T47D (cell line): Measurements from ENCODE around the gene LRTM2.

ENCODE experiments used
- DNase-seq, 2 experiments: peaks; one replicate each; pipeline versions ENCODE4 v3.0.0 to v3.0.0-alpha.2; 2011 to 2012; ENCODE audit warnings: low read depth in 1 of 2, low spot score in 1 of 2
- JUND ChIP-seq: IDR thresholded peaks from 2 replicates; pipeline ENCODE4 v1.6.1; 2012; ENCODE audit warnings: low read depth
- in situ Hi-C: cut with HindIII; loops from 2 replicates; pipeline ENCODE4 v1.10.0; 2016; ENCODE audit warnings: low sequenced_read_pairs, low pct_unique_long_range_greater_than_20kb

Gene LRTM2

DNA sequence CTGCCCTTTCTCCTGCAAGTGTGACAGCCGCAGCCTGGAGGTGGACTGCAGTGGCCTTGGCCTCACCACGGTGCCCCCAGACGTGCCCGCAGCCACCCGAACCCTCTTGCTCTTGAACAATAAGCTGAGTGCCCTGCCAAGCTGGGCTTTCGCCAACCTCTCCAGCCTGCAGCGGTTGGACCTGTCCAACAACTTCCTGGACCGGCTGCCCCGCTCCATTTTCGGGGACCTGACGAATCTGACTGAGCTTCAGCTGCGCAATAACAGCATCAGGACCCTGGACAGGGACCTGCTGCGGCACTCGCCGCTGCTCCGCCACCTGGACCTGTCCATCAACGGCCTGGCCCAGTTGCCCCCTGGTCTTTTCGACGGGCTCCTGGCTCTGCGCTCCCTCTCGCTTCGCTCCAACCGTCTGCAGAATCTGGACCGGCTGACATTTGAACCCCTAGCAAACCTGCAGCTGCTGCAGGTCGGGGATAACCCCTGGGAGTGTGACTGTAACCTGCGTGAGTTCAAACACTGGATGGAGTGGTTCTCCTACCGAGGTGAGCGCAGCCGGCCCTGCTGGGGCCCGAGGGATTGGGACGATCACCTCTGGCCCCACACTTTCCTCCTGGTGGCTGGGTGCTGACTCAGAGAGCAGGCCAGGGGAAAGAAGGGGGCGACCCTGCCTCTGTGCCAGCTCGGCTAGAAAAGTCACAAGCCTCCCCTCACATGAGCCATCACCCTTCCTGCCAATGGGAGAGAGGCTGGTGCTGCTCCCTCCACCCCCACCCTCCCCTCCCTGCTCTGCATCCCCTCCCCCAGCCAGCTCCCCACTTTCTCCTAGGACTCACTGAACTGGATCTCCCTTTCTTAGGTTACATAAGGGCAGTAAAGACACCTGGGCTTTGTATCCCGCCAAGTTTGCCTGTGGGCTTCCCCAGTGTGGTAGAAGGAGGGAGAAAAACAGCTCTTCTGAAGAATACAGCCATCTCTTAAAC lies 10.9 kb downstream of the LRTM2 start:
- in situ Hi-C loops: no loop called here
- TF ChIP-seq JUND: no peak
- DNase-seq: peak; percentile 94 to 96

DNA sequence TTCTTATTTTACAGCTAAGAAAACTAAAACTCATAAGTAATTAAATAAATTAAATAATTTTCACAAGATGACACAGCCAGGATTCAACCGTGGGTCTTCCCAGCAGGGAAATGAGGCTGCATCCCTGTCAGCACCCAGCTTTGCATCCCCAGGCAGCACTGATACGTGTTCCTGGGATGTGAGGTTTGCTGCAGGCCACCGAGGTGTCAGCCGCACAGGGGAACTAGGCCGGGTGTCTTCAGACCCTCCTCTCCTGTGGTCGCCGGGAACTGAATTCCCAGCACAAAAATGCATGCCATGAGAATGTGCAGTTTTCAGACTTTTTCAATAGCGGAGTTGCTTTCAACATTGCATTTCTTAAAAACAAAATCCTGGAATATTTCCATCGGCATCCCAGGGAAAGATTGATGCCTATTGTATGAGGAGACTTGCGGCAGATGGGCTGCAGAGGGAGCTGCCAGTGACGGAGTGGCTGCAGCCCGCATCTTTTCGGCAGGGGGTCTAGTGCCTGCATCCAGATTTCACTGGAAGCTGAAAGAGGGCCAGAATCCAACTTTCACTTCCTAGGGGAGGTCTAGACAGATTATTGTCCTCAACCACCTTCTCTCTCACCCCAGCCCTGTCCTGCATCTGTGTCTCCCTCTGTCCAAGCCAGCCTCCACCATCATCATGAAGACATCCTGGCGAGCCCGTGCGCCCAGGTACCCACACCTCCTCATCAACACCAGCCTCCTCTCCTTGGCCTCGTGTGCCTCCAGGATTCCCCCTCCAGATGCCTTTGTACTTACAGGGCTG lies 12.6 kb downstream of the LRTM2 start:
- DNase-seq: no peak
- TF ChIP-seq JUND: no peak
- in situ Hi-C loops: no loop called here

DNA sequence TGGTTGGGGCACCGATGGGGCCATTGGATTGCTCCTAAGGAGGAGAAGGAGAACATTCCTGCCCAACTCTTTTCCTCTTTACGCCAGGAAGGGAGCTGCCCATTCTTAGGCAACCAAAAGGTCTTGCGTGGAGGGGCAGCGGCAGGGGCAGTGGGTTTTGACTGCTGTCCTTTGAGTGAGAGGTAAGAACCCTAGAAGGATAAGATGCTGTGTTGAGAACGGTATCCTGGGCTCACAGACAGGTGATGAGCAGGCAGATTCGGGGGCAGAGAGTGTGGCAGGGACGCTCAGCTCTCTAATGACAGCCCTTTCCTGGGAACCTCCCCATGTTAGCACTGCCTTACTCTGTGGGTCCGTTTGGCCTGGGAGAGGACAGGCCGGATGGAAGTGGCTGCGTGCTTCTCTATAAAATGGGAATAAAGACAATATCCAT lies 13.2 kb downstream of the LRTM2 start:
- DNase-seq: no peak
- no peak for TF ChIP-seq JUND
- in situ Hi-C loops: no loop called here

DNA sequence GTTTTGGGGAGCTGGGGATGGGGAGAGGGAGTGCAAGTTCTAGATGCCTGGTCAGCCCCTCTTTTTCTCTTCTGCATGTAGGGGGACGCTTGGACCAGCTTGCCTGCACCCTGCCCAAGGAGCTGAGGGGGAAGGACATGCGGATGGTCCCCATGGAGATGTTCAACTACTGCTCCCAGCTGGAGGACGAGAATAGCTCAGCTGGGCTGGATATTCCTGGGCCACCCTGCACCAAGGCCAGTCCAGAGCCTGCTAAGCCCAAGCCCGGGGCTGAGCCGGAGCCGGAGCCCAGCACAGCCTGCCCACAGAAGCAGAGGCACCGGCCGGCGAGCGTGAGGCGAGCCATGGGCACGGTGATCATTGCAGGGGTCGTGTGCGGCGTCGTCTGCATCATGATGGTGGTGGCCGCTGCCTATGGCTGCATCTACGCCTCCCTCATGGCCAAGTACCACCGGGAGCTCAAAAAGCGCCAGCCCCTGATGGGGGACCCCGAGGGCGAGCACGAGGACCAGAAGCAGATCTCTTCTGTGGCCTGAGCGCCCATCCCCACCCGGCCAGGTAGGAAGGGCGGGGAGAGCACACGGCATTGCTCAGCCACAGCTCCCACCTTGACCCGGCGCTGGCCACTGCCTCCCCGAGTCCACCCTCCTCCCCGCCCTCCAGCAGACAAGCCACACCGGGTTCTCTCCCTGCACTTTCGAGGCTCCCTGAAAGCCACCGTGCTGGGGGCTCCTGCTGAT lies 14.0 kb downstream of the LRTM2 start:
- no peak for DNase-seq
- no peak for TF ChIP-seq JUND
- in situ Hi-C loops: no loop called here

DNA sequence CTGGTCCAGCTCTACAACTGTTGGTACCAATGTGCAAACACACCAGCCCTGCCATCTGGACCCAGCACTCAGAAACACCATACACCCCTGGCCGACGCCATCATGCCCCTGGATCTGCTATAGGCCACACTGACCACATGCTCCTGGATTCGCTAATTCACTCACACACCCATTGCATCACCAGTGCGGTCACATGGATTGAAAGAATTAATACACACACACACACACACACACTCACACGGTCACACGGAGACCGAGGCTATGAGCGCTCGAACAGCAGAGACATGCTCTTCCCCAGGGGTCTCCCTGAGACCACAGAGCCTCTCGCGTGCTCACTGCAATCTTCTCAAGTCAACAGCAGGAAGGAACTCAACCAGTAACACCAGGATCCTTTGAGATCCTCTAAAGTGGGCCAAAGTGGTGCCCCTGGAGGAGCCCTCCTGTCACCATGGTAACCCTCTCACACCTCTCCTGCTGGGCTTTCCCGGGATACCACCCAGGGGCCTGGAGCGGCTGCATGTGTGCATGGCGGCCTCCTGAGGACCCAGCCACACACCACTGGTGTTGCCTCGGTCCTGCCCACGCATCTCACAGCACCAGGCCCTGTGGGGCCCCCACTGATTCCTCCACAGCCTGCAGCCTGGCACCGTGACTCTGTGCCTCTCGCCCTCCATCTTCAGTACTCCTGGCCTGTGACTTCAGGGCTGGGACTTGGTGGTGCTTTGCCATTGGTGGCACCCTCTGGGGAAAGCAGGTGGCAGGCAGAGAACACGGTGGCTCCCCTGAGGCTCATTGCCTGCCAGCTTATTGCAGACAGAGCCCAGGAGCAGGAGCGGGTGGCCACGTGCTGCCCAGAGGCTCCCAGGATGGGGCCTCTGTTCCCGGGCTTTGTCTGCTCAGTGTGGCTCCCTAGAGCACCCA lies 15.1 kb downstream of the LRTM2 start:
- no peak for DNase-seq
- in situ Hi-C loops: no loop called here
- no peak for TF ChIP-seq JUND

DNA sequence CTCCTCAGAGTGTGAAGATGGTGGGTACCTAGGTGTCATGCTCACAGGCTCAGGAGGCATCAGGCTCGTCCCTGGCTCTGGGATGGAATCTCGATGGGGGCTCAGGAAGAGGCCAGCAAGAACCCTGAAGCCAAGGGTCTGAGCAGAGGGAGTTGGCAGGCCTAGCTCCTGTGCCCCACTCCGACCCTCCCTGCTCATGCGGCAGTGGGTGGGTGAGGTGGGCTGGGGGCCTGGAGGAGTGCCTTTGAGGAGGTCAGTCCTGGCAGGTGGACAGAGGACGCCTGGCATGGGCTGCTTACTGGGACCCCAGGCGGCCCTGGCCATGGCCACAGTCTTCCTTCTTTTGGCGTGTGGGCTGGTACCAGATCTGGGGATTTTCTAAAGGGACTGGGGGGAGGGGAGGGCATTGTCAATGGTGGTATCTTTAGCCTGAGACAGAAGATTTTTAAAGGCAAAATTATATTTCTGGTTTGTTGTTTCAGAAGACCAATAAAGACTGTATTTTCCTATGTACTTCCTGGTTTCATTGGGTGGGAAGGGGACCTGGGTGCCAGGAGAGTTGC lies 16.0 kb downstream of the LRTM2 start:
- in situ Hi-C loops: no loop called here

DNA sequence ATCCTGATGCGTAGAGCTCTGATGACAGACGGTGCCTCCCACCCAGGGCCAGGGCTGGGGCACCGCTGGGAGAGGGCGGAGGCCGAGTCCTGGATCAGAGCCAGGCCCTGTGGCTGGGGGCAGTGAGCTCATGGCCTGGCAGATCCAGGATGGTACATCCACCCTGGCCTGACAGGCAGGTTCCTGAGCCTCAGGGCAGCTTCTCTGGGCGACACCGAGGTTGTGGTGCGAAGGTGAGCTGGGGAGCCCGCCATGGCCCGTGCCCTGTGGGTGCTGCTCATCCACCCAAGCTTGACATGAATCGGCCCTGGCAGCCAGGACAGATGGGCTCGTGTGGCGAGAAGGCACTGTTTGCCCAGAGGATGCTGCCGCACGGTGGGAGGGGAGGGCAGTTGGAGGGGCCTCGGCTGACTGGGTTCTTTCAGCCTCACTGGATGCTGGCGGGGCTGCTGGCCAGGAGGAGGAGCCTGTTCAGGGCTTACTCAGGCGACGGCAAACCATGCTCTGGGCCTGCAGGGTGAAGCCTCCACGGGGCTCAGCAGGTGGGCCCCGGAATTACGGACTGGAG lies 16.6 kb downstream of the LRTM2 start:
- peak; percentile 30 to 42 for DNase-seq
- in situ Hi-C loops: no loop called here
- TF ChIP-seq JUND: no peak

More for the DNA sequence above, 16.0 kb downstream of the LRTM2 start:
- TF ChIP-seq JUND: no peak
- DNase-seq: no peak

DNA sequence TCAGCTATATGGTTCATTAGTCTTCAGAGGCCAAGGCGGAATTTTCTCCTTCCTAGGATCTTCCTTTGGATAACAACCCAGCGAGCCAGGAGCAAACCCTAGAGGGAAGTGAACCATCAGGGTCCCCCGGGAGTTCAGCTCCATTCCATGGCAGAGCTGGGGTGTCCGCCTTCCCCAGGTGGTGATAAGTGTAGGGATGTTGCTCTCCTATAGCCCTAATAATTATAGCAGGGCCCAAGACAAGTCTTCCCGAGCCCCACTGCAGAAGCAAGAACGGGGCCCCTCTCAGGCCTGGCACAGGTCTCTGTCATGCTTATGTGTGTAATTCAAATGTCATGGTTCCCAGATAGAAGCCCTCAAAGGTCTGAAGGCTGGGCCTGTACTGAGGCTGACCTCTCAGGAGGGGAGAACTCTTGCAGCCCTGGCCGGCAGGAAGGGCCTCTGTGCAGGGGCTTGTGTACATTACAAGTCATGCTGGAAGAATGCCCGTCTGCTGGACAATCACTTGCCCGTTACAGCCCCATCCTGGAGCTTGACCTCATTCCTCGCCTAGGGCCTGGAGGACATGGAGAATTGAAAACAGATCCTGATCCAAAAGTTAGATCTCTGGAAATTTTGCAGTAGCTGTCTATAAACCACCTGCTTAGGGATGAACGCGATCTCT lies 17.3 kb downstream of the LRTM2 start:
- in situ Hi-C loops: no loop called here
- no peak for DNase-seq
- TF ChIP-seq JUND: no peak

DNA sequence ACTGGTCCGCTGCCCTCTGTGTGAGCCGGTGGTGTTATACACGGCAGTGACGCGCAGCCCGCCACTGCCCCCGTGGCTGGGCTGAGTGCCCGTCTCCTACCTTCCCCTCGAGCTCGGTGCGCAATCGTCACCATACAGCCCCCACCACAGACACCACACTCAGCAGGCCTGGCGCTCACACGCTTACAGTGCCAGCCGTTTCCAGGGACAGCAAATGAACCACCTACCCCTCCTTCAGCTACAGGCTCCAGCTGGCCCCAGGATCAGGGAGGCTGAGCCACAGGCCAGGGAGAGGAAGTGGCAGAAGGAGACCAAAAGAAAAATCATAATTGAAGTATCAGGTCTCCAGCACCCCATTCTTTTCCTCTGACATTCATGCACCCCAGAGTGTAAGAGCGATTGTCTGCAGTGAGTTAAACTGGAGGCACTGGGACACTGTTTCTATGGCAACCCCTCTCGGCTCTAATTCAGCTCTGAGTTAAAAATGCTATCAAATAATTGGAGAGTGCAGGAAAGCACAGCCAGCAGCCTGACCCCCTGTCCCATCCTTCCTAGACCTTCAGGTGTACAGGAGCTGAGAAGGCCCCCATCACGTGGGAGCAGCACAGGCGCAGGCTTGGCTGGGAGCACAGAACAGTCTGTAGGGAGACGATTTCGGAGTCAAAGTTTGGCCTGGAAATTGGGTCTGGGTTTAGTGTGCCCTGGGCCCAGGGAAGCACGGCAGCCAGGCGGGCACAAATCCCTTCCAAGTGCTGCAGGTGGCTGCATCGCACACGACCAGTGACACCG lies 18.0 kb downstream of the LRTM2 start:
- DNase-seq: no peak
- in situ Hi-C loops: no loop called here
- TF ChIP-seq JUND: no peak

DNA sequence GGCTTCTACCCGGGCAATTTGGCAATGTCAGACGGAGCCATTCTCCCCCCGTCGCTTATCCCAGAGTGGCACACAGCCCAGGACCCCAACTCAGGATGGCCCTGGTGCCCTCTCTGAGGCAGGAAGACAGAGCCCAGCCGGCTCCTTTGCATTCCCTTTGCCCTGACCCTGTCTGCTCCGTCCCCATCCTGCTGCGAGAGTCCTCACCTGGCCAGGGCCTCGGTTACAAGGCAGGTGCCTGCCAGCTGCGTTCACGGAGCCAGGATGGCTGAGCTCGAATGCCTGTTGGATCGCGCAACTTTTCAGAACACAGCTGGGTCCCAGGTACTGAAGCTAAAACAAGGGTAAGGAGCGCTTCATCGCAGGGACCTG lies 18.6 kb downstream of the LRTM2 start:
- in situ Hi-C loops: no loop called here
- no peak for TF ChIP-seq JUND
- no peak for DNase-seq
